Mesenteric fat pad (tissue), 1 donor: ENCODE measurements around the gene RPL37A. TPM values are rescaled to one million over a fixed set of nuclear protein-coding genes. Genes with fewer than 3 reads are reported as not detected.

Experiments
- DNase-seq: peaks from one replicate; pipeline ENCODE4 v3.0.0-alpha.2; 2020; ENCODE audit warnings: low spot score
- total RNA-seq: library from RNA; stranded (reverse); fragmentation: NEBNext Ultra II Directional; extraction: Animal tissue kit (Norgen Biotek cat#: 25700); gene quantifications from one replicate; pipeline ENCODE4 v1.2.1, GENCODE V29; 2021
- donor health status: DM: yes; HTN: yes; CAD: no.

The RPL37A gene
- total RNA-seq, 1 donor from 2014 or later: 1,983 TPM

DNA sequence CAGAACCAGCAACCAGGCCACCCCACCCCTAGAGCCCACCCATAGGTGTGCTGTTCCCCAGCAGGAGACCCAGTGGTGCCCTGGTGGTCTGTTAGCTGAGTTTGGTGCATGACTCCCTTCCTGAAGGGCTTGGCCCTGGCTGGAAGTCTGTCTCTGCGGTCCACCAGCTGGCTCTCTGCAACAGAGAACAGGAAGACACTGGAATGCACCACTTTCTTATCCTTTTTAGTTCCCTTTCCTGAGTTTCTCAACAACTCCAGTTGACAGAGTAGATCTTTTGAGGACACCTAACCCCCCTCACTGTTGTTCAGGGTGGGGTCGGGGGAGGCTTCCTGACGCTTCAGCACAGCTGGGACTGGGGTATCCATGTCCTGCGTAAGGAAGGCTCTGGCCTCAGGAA lies 11.9 kb upstream of the RPL37A start:
- no peak for DNase-seq

DNA sequence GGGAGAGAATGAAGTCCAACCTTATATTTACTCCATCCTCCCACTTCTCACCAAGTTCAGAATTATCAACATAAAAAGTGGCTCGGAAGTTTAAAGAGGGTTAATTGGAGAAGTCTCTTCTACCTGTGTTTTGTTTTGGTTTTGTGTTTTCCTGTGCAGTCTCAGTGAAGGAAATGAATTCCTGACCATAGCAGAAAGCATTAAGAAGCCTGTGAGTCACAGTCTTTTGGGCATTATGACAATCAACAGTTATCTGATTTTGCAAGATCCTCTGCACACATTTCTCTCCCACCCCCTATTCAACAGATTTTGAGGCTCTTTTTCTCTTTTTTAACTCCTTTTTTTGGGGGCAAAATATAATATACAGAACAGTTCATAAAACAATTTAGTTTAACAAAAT lies 8.6 kb upstream of the RPL37A start:
- DNase-seq: no peak

DNA sequence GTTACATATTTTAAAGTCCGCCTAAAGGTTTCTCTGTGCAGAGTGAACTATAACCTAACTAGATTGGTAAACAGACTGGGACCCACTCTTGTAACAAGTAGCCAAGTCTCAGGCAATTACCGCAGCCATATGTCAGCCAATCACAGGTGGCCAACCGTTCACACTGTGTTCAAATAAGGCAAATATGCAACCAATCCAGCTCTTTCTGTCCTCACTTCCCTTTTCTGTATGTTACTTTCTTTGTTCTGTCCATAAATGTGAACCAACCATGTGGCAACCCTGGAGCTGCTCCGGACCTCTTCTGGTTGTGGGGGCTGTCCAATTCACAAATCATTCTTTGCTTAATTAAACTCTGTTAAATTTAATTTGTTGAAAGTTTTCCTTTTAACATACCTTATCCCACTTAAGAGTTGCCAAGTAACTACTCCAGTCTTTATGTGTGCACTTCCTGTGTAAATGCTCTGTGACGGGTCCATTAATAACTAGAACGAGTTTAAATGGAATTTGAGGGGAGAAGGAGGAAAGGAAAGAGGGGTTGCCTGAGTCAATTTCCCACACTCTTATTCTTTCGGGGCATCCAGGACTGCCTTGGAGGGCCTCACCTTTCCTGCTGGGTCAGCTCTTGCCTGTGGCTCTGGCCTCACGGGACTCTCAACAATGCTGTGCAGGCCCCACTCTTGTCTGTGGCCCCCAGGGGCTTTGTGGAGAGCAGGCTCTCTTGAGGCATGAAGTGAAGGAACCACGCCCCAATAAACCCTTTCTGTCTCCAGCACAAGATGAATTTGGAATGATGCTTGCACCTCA lies 6.6 kb upstream of the RPL37A start:
- DNase-seq: no peak

DNA sequence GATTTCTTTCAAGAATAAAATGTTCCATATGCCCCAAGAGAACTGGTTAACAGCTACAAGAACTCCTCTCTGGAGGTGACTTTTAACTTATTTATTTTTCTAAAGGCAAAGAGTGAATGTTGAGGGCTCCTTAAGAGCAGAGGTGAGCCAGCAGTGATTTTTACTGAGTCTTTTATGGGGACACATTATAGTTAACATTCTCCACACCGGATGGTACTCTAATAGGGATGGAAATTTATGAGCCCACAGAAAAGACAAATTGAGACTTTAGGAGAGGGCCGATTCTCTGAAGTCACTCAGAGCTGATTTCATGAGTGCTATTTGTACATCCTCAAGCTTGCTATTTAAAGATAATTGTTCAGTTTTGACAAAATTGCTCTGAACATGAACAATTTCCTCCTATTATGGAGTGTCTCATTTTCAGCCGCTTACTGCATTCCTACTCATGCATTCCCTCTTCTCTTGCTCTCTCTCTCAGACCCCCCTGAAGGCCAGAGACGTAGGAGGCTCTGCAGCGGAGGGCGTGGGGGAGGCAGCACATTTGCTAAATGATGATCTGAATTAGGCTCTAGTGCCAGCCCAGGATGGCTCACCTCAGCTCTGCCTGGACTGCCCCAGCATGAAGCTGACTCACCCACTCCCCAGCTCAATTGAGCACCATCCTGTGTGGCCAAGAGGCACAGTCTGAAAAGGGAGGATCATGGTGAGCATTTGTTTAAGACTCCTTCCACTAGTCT lies 5.9 kb upstream of the RPL37A start:
- no peak for DNase-seq

DNA sequence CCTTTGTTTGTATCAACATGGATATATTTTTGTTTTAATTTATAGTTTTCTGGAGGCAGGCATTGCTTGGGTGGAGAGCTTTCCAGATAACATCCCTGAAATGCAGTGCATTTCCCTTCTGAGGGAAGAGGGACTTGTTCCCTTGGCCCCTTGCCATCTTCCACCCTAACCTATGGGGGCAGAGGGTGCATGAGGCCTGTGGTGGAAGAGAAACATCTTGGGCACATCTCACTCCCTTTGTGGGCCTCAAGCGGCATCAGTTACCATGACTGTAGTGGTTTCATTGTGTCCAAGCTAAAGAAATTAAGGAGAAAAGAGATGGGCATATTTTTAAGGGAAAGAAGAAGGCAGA lies 5.3 kb upstream of the RPL37A start:
- no peak for DNase-seq

DNA sequence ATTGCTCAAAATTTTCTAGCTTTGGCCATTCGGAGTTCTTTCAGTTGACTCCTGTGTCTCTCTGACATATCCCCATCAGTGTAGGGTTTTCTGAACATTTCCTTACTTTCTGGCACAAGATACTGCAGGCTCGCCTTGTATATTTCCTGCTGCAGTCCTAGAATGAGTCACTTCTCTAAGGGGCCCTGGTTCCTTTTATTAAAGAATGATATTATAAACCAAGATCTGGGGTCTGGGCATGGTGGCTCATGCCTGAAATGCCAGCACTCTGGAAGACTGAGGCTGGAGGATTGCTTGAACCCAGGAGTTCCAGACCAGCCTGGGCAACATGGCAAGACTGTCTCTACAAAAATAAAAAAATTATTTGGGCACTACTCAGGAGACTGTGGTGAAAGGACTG lies 3.0 kb upstream of the RPL37A start:
- no peak for DNase-seq

DNA sequence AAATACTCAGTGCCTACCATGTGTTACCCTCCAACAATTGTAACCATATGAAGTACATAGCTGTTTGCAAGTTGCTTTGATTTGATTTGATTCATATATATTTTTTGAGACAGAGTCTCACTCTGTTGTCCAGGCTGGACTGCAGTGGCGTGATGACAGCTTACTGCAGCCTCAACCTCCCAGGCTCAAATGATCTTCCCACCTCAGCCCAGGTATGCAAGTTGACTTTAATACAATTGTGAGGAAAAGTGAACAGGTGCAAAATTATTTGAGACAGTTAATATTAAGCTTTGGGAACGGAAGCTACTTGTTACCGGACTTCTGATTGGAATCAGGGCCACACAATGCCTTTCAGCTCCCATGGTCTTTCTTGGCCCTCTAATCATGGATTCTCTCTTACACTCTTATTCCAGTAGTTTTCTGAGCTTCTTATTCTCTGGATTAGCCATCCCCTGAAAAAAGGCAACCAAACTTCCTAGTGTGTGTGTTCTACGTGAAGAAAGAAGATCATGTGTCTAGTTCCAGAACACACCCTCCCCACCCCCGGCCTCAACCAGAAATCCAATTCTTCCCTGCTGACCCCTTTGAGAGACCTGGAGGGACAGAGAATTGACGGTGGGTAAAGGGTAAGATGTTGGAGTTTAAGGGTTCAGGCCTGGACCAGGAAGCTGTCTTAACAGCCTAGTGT lies 1.1 kb upstream of the RPL37A start:
- no peak for DNase-seq

DNA sequence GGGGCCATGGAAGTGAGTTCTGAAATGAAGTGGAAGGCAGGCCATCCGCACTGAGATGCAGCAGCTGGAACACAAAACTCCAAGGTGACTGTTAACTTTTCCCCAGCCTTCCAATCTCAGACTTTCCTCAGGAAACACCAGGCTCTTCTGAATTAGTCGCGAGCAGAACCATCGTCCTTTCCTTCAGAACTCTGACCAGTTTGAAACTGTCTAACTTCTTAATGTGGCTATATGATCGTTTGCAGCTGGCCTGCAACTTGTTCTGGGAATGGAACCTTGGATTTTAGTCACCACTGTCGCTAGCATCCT lies 620 bp upstream of the RPL37A start:
- DNase-seq: no peak

DNA sequence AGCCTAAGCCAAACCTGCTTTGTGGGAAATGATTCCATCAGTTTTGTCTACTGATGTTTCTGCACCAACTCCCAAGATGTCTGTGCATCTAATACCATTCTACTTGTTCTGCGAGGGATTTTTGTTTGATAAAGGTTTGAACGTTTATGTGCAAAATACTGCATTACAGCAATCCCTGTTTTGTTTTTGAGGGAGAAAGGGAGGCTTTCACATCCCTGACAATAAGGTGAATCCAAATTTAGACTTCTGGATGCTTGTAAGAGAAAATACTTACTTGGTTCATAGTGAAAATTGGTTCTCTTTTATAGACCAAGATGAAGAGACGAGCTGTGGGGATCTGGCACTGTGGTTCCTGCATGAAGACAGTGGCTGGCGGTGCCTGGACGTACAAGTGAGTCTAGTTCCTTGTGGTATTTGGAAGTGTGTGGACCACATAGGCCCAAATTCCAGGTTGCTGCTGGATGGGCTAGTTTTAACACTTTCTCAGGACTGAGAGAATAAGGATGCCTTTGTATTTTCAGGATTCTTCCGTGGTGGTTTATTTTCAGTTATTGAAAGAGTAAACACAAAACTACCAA lies 1.1 kb downstream of the RPL37A start:
- DNase-seq: no peak

DNA sequence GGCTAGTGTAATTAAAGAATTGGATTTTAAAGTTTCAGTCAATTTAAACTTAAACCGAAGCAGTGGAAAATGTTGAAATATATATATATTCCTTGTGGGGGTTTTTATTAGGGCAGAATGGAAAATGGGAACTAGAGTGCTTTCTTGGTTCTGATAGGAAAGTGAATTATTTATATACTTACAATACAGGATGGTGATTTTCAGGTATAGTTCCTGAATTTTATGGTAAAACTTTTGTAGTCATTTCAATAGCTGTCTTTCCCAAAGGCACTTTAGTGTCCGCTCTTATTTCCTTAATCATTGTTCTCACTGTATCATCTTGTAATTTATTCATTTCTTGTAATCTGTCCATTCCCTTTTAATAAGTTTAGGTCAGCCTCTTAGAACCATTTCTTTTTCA lies 1.9 kb downstream of the RPL37A start:
- DNase-seq: no peak

DNA sequence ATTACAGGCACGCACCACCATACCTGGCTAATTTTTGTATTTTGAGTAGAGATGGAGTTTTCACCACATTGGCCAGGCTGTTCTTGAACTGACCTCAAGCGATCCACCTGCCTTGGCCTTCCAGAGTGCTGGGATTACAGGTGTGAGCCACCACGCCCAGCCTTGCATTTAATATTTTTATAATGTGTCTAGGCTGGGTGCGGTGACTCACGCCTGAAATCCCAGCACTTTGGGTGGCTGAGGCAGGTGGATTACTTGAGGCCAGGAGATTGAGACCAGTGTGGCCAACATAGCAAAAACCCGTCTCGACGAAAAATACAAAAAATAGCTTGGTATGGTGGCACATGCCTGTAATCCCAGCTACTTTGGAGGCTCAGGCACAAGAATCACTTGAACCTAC lies 3.2 kb downstream of the RPL37A start:
- no peak for DNase-seq

DNA sequence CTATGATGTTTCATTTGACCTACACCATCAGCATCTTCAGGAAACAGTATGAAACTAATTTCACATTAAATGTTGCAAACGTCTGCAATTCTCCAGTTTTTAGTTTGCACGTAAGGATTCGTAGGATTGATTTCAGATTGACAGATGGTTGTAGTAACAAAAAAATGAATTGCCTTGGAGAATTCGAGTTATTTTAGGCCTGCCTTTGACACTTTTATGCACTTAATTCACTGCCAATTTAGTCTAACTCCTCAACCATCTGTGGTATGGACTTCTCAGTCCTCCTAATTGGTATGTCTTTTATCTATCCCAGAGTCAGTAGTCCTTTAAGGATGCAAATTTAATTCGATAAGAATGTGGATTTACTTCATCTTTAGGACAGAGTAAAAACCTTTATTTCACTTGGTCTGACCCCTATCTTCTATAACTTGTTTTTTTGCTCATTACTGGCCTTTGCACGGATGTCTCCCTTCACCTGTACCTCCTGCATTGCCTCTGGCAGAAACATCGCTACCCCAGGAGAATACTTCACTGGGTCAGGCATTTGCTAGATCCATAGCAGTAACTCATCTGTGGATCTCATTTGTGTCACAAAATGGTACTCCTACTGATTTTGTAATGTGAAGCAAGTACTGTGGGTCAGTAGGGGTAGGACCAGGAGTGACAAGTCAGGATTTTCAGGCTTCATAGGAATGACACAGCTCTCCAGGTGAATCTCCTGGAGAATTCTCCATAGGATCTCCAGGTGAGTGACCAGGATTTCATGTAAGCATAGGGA lies 3.9 kb downstream of the RPL37A start:
- no peak for DNase-seq

DNA sequence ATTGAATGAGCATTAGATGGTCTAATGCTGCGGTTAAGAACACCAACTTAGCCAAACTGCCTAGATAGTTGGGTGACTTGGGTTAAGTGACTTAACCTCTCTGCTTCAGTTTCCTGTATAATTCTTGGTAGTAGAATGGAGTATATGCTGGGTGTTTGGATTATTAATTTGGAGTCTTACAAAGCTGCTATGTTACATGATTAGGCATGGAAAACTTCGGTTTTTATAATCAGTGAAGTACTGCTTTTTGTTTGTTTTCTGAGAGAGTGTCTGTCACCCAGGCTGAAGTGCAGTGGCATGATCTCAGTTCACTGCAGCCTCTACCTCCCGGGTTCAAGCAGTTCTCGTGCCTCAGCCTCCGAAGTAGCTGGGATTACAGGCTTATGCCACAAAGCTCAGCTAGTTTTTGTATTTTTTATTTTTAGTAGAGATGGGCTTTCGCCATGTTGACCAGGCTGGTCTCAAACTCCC lies 4.5 kb downstream of the RPL37A start:
- no peak for DNase-seq

DNA sequence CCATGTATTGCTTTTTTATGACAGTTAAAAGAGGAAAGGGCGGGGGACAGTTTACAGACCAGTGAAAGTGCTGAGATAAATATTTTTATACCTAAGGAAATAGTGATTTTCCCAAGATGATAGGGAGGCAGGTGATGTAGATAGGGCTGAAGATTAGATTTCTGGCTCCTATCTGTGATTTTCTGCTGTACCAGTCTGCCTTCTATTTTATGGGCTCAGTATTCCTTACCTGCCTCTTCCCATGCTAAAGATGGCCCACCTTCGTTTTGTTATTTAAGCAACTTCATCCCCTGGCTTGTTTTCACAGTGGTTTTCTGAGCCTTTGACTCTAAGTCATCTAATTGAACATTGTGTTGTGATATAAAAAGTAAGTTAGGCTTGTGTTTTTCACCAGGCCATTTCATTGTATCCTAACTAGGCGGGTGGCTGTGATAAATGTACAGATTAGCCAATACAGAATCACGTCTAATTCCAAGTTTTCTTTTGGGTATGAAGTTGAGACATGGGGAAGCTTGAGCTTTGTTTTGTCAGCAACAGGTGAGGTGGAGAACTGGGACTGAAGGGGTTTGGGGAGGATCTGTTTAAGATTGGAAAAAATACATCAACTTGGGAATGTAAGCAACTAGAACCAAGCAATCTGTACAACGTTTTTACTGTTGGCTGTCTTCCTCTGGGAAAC lies 5.2 kb downstream of the RPL37A start:
- no peak for DNase-seq

DNA sequence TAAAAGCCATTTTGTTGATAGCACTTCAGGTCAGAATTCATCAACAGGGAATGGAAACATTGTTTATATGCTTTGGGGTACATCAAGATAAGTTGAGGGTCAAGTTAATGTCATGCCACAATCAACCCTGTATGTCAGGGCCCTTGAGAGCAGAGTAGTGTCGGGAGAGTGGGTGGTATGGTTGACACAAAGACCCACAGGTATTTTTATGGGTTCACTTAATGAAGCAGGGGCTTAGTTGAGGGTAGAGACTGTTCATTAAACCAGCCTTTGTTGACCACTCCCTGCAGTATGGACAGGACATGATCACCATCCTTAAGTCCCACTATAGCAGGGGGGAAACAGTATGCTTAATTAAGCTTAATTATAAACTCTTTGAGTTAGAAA lies 5.7 kb downstream of the RPL37A start:
- no peak for DNase-seq

DNA sequence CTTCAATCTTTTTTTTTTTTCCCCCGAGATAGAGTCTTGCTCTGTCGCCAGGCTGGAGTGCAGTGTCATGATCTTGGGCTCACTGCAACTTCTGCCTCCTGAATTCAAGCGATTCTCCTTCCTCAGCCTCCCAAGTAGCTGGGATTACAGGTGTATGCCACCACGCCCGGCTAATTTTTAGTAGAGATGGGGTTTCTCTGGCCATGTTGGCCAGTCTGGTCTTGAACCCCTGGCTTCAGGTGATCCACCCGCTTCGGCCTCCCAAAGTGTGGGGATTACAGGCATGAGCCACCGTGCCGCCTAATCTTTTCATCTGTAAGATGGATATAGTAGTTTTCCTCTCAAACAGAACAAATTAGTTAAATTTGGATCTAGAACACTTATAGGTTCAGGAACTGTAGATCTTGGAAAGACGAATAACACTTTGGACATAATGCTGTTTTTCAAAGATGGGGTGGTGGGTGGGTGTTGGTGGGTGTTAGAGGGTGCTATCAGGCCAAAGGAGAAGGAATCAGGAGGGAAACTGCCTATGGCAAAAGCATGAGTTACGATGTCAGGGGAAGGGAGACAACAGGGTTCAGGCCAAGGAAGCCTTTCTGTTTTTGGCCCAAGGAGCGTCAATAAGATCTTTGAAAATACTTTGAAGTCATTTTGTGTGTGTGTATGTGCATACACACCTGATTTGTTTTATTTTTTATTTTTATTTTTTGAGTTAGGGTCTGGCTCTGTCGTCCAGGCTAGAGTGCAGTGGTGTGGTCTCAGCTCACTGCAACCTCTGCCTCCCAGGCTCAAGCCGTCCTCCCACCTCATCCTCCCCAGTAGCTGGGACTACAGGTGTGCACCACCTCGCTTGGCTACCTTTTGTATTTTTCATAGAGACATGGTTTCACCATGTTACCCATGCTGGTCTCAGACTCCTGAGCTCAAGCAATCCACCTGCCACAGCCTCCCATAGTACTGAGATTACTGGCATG lies 6.8 kb downstream of the RPL37A start:
- DNase-seq: no peak

DNA sequence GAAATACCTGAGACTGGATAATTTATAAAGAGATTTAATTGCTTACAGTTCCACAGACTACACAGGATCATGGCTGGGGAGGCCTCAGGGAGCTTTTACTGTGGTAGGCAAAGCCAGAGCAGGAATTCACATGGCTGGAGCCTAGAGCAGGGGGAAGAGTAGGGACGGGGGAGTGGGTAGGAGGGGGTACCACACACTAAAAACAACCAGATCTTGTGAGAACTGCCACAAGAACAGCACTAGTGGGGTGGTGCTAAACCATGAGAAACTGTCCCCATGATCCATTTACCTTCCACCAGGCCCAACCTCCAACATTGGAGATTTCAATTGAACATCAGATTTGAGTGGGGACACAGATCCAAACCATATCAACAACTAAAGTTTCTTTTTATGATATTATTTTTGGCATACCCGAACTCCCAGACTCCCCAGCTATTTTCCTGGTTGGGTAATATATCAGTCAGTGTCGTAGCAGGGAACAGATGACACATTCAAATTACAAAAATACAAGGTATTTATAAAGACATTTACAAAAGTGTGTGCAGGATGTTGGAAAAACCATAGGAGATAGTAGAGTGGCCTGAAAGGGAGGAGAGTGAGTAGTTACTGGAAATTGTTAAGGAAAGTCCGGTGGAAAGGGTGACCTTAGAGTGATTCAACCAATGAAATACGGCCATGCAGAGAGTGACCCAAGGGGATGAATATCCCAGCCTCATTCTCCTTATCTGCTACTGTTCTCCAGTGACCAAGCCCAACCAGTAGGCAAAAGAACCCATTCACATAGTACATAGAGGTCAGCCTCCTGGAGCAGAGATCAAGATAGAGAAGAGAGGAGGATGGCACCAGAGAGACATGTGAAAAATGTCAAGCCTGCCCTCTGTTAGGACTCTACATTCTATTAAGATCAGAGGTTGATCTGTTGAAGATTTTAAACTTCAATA lies 8.8 kb downstream of the RPL37A start:
- no peak for DNase-seq

DNA sequence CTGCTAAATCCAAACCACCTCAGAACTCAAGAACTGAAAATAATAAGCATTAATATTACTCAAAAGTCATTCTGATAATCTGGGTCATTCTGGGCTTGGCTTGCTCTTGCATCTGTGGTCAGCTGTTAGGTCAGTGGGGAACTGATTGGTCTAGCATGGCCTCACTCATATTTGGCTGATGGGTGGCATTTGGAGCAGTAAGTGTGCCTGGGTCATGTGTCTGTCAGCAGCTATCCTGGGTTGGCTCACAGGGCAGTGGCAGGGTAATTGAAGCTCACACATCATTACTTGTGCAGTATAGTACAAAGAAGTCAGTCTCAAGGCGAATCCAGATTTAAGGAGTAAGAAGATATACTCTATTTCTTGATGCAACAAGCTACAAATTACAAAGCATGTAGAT lies 9.6 kb downstream of the RPL37A start:
- DNase-seq: no peak
